Astrocyte (in vitro differentiated cells and primary cell): ENCODE results near the gene ARL15. TPM values are rescaled to one million over a fixed set of nuclear protein-coding genes. Genes with fewer than 3 reads are reported as not detected.

ENCODE experiments used
- DNase-seq: peaks from one replicate; pipeline ENCODE4 v3.0.0-alpha.2; 2010; ENCODE audit warnings: low read depth
- FAIRE-seq: peaks from 2 replicates; lab custom pipeline; 2011; peaks lifted over from hg19 to GRCh38; lab: Jason Lieb, UNC
- H2AFZ ChIP-seq: 2 replicates; pipeline ENCODE4 v1.6.0; 2012; ENCODE audit warnings: low read depth, low read length, inconsistent platforms
- H3K27ac ChIP-seq: 2 replicates; pipeline ENCODE4 v1.5.1; 2011; ENCODE audit warnings: low read depth, low read length, inconsistent platforms
- H3K27me3 ChIP-seq: 2 replicates; pipeline ENCODE4 v1.6.0; 2011; ENCODE audit warnings: low read length, inconsistent platforms; ENCODE audit not compliant: insufficient read depth
- H3K36me3 ChIP-seq: 2 replicates; pipeline ENCODE4 v1.5.1; 2011; ENCODE audit warnings: low read length, inconsistent platforms; ENCODE audit not compliant: insufficient read depth
- H3K4me1 ChIP-seq: 2 replicates; pipeline ENCODE4 v1.5.1; 2011; ENCODE audit warnings: low read length, inconsistent platforms; ENCODE audit not compliant: insufficient read depth
- H3K4me2 ChIP-seq: 2 replicates; pipeline ENCODE4 v1.6.0; 2012; ENCODE audit warnings: low read length, inconsistent platforms
- H3K4me3 ChIP-seq: 2 replicates; pipeline ENCODE4 v1.5.1; 2011; ENCODE audit warnings: low read depth, mild to moderate bottlenecking, low read length, inconsistent platforms; ENCODE audit not compliant: insufficient read depth
- H3K79me2 ChIP-seq: 2 replicates; pipeline ENCODE4 v1.6.0; 2012; ENCODE audit warnings: mild to moderate bottlenecking, low read length, inconsistent platforms; ENCODE audit not compliant: insufficient read depth
- H3K9ac ChIP-seq: 2 replicates; pipeline ENCODE4 v1.6.0; 2012; ENCODE audit warnings: mild to moderate bottlenecking, low read length, inconsistent platforms
- H3K9me3 ChIP-seq: 2 replicates; pipeline ENCODE4 v1.5.1; 2012; ENCODE audit warnings: low read depth, mild to moderate bottlenecking, low read length, inconsistent platforms; ENCODE audit not compliant: insufficient read depth
- H4K20me1 ChIP-seq: 2 replicates; pipeline ENCODE4 v1.6.0; 2012; ENCODE audit warnings: low read length, inconsistent platforms; ENCODE audit not compliant: insufficient read depth
- H3K27ac Mint-ChIP-seq: one replicate; pipeline ENCODE4 v1.8.0; 2021; ENCODE audit warnings: mild to moderate bottlenecking, mixed read lengths; ENCODE audit not compliant: unreplicated experiment
- H3K27me3 Mint-ChIP-seq: one replicate; pipeline ENCODE4 v1.8.0; 2021; ENCODE audit warnings: low read depth, mixed read lengths; ENCODE audit not compliant: unreplicated experiment
- H3K36me3 Mint-ChIP-seq: one replicate; pipeline ENCODE4 v1.8.0; 2021; ENCODE audit warnings: low read depth, mixed read lengths; ENCODE audit not compliant: unreplicated experiment
- H3K4me1 Mint-ChIP-seq: one replicate; pipeline ENCODE4 v1.8.0; 2021; ENCODE audit warnings: low read depth, mixed read lengths; ENCODE audit not compliant: unreplicated experiment
- H3K4me3 Mint-ChIP-seq: one replicate; pipeline ENCODE4 v1.8.0; 2021; ENCODE audit warnings: mild to moderate bottlenecking, moderate library complexity, mixed read lengths; ENCODE audit not compliant: unreplicated experiment
- H3K9me3 Mint-ChIP-seq: one replicate; pipeline ENCODE4 v1.8.0; 2021; ENCODE audit warnings: mild to moderate bottlenecking, mixed read lengths; ENCODE audit not compliant: unreplicated experiment
- CTCF ChIP-seq: IDR thresholded peaks from 2 replicates; pipeline ENCODE4 v1.5.1; 2011; ENCODE audit warnings: low read depth, mild to moderate bottlenecking, inconsistent platforms, low read length, moderate library complexity; ENCODE audit not compliant: insufficient read depth
- EZH2 ChIP-seq: IDR thresholded peaks from 2 replicates; pipeline ENCODE4 v1.6.1; 2012; ENCODE audit warnings: mild to moderate bottlenecking, low read length, inconsistent platforms; ENCODE audit not compliant: insufficient read depth
- total RNA-seq: library from RNA; stranded (reverse); gene quantifications from 2 replicates; pipeline ENCODE4 v1.2.1, GENCODE V29; 2021

The ARL15 gene
- total RNA-seq, 1 donor from 2014 or later = 29.1 TPM

- Histone ChIP-seq H3K27ac (no peak overlapping the region), H3K27me3 (no peaks in the 10 kb centered on the region), H3K9me3 (no peaks in the 10 kb centered on the region), H3K36me3 (no peaks in the 10 kb centered on the region), H4K20me1 (no peaks in the 10 kb centered on the region), H3K4me2 (no peak overlapping the region), H3K4me1 (no peaks in the 10 kb centered on the region), H2AFZ (no peak overlapping the region), H3K4me3 (no peak overlapping the region), H3K9ac (no peak overlapping the region), H3K79me2 (no peaks in the 10 kb centered on the region)
- Mint-ChIP-seq H3K9me3 (peaks cover 8% of the 10 kb centered on the region), H3K27me3 (no peaks in the 10 kb centered on the region), H3K4me3 (no peak overlapping the region), H3K27ac (no peak overlapping the region), H3K36me3 (no peaks in the 10 kb centered on the region), H3K4me1 (no peaks in the 10 kb centered on the region)
- FAIRE-seq (no peak), DNase-seq (no peak)
- no peak for TF ChIP-seq EZH2
- TF ChIP-seq CTCF = no peak
Observed at GRCh38 chr5:53985796-53986195, 324.6 kb downstream of the ARL15 start.

GRCh38 chr5:53984971-53985370 lies 325.4 kb downstream of the ARL15 start:
- Histone ChIP-seq H3K4me1 (no peaks in the 10 kb centered on the region), H3K27ac (no peak overlapping the region), H2AFZ (no peak overlapping the region), H3K27me3 (no peaks in the 10 kb centered on the region), H3K4me2 (no peak overlapping the region), H3K9ac (no peak overlapping the region), H3K79me2 (no peaks in the 10 kb centered on the region), H4K20me1 (no peaks in the 10 kb centered on the region), H3K9me3 (no peaks in the 10 kb centered on the region), H3K36me3 (no peaks in the 10 kb centered on the region), H3K4me3 (no peak overlapping the region)
- Mint-ChIP-seq H3K4me1 (no peaks in the 10 kb centered on the region), H3K36me3 (no peaks in the 10 kb centered on the region), H3K9me3 (peaks cover 8% of the 10 kb centered on the region), H3K4me3 (no peak overlapping the region), H3K27me3 (no peaks in the 10 kb centered on the region), H3K27ac (no peak overlapping the region)
- TF ChIP-seq CTCF (no peak), EZH2 (no peak)
- no peak for DNase-seq
- no peak for FAIRE-seq

GRCh38 chr5:53983568-53984460 lies 326.6 kb downstream of the ARL15 start:
- FAIRE-seq = no peak

More at GRCh38 chr5:53983568-53984460, 326.6 kb downstream of the ARL15 start:
- Mint-ChIP-seq H3K4me1 (no peaks in the 10 kb centered on the region), H3K9me3 (peaks cover 8% of the 10 kb centered on the region), H3K36me3 (no peaks in the 10 kb centered on the region), H3K27ac (no peak overlapping the region), H3K27me3 (no peaks in the 10 kb centered on the region), H3K4me3 (no peak overlapping the region)
- TF ChIP-seq CTCF (no peak), EZH2 (no peak)
- H3K36me3 ChIP-seq = no peaks in the 10 kb centered on the region
- H3K9me3 ChIP-seq = no peaks in the 10 kb centered on the region
- peak; percentile 43 for DNase-seq
- no peak overlapping the region for H3K27ac ChIP-seq
- H3K4me2 ChIP-seq = no peak overlapping the region
- H3K9ac ChIP-seq = no peak overlapping the region
- no peaks in the 10 kb centered on the region for H3K4me1 ChIP-seq
- H3K79me2 ChIP-seq = no peaks in the 10 kb centered on the region
- no peak overlapping the region for H2AFZ ChIP-seq
- no peaks in the 10 kb centered on the region for H3K27me3 ChIP-seq
- no peak overlapping the region for H3K4me3 ChIP-seq
- H4K20me1 ChIP-seq = no peaks in the 10 kb centered on the region
